GM19043 (cell line): Measurements from ENCODE around the gene RING1.

ENCODE experiments used
- ATAC-seq: cut with Tn5 transposase; IDR thresholded peaks from one replicate; pipeline ENCODE4 v1.9.1; 2021; ENCODE audit warnings: low read depth; ENCODE audit not compliant: unreplicated experiment

Gene RING1

DNA sequence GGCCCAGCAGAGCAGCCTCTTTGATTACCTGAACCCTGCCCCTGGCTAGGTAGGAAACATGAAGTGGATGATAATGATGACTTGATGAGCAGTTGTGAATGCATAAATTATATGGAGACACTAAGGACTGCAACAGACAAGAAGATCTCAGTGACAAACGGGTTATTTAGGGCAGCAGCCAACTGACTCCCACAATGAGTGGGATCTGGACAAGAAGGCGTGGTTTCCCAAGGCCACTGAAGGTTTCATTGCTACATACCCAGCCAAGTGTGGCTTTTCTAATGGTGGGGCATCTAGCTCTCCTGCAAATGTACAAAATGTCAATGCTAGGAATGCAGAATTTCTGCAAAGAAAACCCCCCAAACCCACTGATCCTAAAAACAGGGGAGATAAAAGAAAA is 29.4 kb downstream of the RING1 start:
- ATAC-seq = no peak

- no peak for ATAC-seq
Observed at GRCh38 chr6:33241968-33242367, 33.7 kb downstream of the RING1 start.

- ATAC-seq = no peak
Observed at GRCh38 chr6:33243476-33243875, 35.2 kb downstream of the RING1 start.

- no peak for ATAC-seq
Observed at GRCh38 chr6:33247977-33248642, 39.8 kb downstream of the RING1 start.

GRCh38 chr6:33248643-33248931 is 40.3 kb downstream of the RING1 start:
- no peak for ATAC-seq

- peak; percentile 84 for ATAC-seq
Observed at GRCh38 chr6:33248932-33249731, 40.8 kb downstream of the RING1 start.

DNA sequence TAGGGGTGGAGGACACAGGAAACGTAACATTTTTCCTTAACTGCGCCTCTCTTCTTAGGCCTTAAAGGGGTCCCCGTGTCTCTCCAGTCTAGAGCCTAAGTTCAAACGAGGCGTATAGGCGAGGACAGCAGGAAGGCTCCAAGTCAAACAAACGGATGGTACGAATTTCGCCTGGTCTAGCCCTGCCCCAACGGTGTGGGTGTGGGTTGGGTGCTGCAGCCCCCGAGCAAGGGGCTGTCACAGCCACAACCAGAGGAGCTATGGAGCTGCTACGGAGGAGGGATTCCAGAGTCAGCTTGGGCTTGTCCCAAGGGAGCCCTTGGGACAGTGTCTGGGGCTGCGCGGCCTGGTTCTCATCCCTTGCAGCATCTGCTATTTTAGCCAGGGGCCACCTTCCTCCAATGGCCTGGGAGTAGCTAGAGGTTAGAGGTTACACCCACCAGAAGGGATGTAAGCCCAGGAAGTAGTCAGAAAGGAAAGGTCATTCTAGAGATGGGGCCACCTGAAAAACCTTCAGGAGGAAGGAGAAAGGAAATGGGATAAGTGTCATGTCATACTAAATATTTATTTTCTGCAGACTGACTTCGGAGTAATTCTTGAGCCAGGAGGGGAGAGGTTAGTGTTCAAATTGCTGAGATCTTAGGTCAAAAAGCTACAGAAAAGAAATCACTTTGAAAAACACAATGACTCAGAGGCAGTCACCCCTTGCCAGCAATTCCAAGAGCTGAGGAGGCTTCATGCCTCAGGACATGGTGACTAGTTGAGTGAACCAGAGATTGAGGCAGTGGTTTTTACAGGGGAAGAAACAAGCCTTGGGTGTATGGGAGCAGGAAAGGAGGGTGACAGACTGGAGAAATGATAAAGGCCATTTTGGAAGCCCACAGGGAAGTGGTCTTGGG is 41.7 kb downstream of the RING1 start:
- ATAC-seq = no peak

- ATAC-seq = no peak
Observed at GRCh38 chr6:33250731-33251130, 42.4 kb downstream of the RING1 start.

GRCh38 chr6:33251395-33252012 is 43.2 kb downstream of the RING1 start:
- no peak for ATAC-seq

DNA sequence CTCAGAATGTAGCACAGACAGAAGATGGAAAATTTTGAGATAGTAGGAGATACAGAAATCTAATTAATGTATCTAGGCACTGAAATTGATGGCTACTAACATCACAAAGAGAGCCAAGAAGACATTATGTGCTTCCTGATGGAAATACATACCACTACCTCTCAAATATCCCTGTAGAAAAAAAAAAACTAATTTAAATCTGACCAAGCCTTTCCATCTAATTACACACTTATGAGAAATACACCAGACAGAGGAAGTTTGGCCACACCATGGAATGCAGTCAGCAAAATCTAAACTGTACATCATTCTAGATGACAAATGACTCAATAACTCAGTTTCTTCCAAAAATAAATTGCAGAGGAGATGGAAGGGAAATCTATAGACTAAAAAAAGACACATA is 44.5 kb downstream of the RING1 start:
- ATAC-seq = no peak

- no peak for ATAC-seq
Observed at GRCh38 chr6:33254591-33254990, 46.3 kb downstream of the RING1 start.

DNA sequence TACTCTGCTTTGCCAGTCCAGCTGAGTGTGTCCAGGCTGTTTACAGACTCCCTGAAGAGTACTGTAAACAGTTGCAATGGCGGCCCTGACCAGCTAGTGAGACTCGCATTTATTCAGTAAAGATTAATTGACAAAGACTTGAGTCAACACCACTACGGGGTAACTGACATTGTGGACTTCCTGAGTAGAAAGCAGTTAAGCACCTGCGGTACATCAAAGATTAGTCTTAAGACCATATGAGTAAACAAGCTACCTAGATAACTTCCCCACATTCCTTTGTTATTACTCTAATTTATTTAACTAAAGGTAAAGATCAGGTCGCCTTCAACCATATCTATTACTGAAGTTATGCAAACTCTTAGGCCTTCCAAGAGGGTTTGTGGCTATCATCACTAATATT is 50.7 kb downstream of the RING1 start:
- no peak for ATAC-seq
